Thymus (tissue), 11 donors: Measurements from ENCODE around the gene APOM. TPM values are rescaled to one million over a fixed set of nuclear protein-coding genes. Genes with fewer than 3 reads are reported as not detected.

Source experiments
- DNase-seq, 9 donors: peaks; one replicate each; pipeline ENCODE4 v3.0.0-alpha.2; 2013; ENCODE audit warnings: low spot score in 9 of 9, low read depth in 6 of 9, missing footprints in 1 of 9
- H3K27ac ChIP-seq, 2 donors: one replicate each; pipeline ENCODE4 v1.5.1; 2013; ENCODE audit warnings: control low read depth in 1 of 2, low read depth in 1 of 2, low read length in 1 of 2, mild to moderate bottlenecking in 1 of 2, moderate library complexity in 1 of 2
- H3K27me3 ChIP-seq, 2 donors: one replicate each; pipeline ENCODE4 v1.5.1; 2013; ENCODE audit warnings: low read length in 1 of 2; ENCODE audit not compliant: control insufficient read depth in 2 of 2, insufficient read depth in 1 of 2
- H3K36me3 ChIP-seq, 2 donors: one replicate each; pipeline ENCODE4 v1.5.1; 2013; ENCODE audit warnings: low read length in 1 of 2, mild to moderate bottlenecking in 1 of 2, moderate library complexity in 1 of 2; ENCODE audit not compliant: control insufficient read depth in 2 of 2, insufficient read depth in 2 of 2
- H3K4me1 ChIP-seq, 2 donors: one replicate each; pipeline ENCODE4 v1.5.1; 2013; ENCODE audit warnings: low read length in 2 of 2; ENCODE audit not compliant: control insufficient read depth in 2 of 2, insufficient read depth in 2 of 2
- H3K4me3 ChIP-seq, 2 donors: one replicate each; pipeline ENCODE4 v1.5.1; 2013; ENCODE audit warnings: low read length in 2 of 2, control low read depth in 1 of 2, mild to moderate bottlenecking in 1 of 2
- H3K9me3 ChIP-seq, 2 donors: one replicate each; pipeline ENCODE4 v1.5.1; 2013; ENCODE audit warnings: low read length in 1 of 2, mild to moderate bottlenecking in 1 of 2; ENCODE audit not compliant: control insufficient read depth in 2 of 2, insufficient read depth in 1 of 2
- WGBS: extraction: QIAGEN DNeasy Blood & Tissue Kit; methylation state at CpG from one replicate; pipeline ENCODE4 v1.1.7; 2013; 5-methylcytosine and 5-hydroxymethylcytosine counted together
- polyA plus RNA-seq: library from polyadenylated mRNA; stranded (reverse); fragments of 200-250 nt; gene quantifications from one replicate; pipeline ENCODE4 v1.2.3, GENCODE V29; 2013
- total RNA-seq: library from RNA; stranded (reverse); fragments of 120-200 nt; gene quantifications from one replicate; pipeline ENCODE4 v1.2.4, GENCODE V29; 2013
- donor health status: healthy.

APOM gene
- total and polyA plus RNA-seq, 2 donors = 6.1 to 9.1 TPM

GRCh38 chr6:31705931-31706330 is 50.2 kb downstream of the APOM start:
- no peak overlapping the region for H3K4me3 ChIP-seq
- no peak overlapping the region for H3K27ac ChIP-seq
- 95% methylated on average over 6 of the region's 6 CpGs for WGBS
- no peaks in the 10 kb centered on the region for H3K27me3 ChIP-seq
- no peak for DNase-seq
- H3K9me3 ChIP-seq = peaks cover 0 to 5% of the 10 kb centered on the region in 2 donors
- peaks cover 6 to 7% of the 10 kb centered on the region in 2 donors for H3K36me3 ChIP-seq
- H3K4me1 ChIP-seq = peaks cover 15 to 26% of the 10 kb centered on the region in 2 donors

DNA sequence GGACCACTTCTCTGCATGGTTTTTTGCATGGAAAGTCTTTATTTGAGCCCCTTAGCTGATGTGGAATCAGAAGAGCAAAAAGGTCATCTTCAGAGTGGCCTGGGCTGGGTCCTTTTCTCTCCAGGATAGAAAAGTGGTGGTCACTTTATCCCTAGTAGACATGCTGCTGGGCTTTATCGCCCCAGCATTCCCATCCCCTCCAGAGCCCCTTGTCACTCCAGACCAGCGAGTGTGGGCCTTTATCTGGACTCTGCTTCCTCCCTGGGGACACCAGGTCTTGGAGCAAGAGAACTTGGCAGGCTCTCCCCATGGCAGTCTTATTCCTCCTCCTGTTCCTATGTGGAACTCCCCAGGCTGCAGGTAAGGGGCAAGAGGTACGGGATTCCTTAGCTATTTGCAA is 50.9 kb downstream of the APOM start, which contains the start of gene LY6G6F:
LY6G6F (plus strand) TSS at position 268 of the 400 bp plus-strand sequence; CDS start at position 309, 41 bp downstream.
- Histone ChIP-seq H3K4me1 (peaks cover 13 to 28% of the 10 kb centered on the region in 2 donors), H3K36me3 (peaks cover under 1 to 1% of the 10 kb centered on the region in 2 donors), H3K27ac (no peak within 1 kb of the TSS), H3K9me3 (peaks cover 0 to 5% of the 10 kb centered on the region in 2 donors), H3K27me3 (no peaks in the 10 kb centered on the region), H3K4me3 (no peak within 1 kb of the TSS)
- 97% methylated on average over 3 of the region's 3 CpGs for WGBS
- DNase-seq = no peak

DNA sequence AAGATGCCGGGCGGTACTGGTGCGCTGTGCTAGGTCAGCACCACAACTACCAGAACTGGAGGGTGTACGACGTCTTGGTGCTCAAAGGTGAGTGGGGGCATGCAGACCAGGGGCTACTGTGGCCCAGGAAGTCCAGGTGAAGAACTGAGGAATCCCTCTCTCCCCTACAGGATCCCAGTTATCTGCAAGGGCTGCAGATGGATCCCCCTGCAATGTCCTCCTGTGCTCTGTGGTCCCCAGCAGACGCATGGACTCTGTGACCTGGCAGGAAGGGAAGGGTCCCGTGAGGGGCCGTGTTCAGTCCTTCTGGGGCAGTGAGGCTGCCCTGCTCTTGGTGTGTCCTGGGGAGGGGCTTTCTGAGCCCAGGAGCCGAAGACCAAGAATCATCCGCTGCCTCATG is 52.0 kb downstream of the APOM start:
- Histone ChIP-seq H3K4me3 (no peak overlapping the region), H3K36me3 (no peaks in the 10 kb centered on the region), H3K27ac (no peak overlapping the region), H3K4me1 (peaks cover 5 to 27% of the 10 kb centered on the region in 2 donors), H3K9me3 (peaks cover 0 to 5% of the 10 kb centered on the region in 2 donors), H3K27me3 (no peaks in the 10 kb centered on the region)
- WGBS = 97% methylated on average over 10 of the region's 10 CpGs
- DNase-seq = no peak

Other genes starting within 250 kb of the APOM start
Only the 30 nearest of the 37 such genes appear.
- gene MICB, start 157.7 kb upstream of the APOM start, total RNA-seq = 9.5 TPM
- 4.2 TPM for gene MICB, start 157.7 kb upstream of the APOM start, polyA plus RNA-seq
- not detected for gene MCCD1, start 126.9 kb upstream of the APOM start, total RNA-seq
- not detected for gene MCCD1, start 126.9 kb upstream of the APOM start, polyA plus RNA-seq
- gene DDX39B, start 113.9 kb upstream of the APOM start, total RNA-seq = 305 TPM
- gene DDX39B, start 113.9 kb upstream of the APOM start, polyA plus RNA-seq = 761 TPM
- 3.3 TPM for gene ATP6V1G2, start 109.3 kb upstream of the APOM start, total RNA-seq
- gene ATP6V1G2, start 109.3 kb upstream of the APOM start, polyA plus RNA-seq = 2.5 TPM
- 15.4 TPM for gene NFKBIL1, start 108.3 kb upstream of the APOM start, total RNA-seq
- gene NFKBIL1, start 108.3 kb upstream of the APOM start, polyA plus RNA-seq = 23.6 TPM
- gene LTA, start 83.6 kb upstream of the APOM start, total RNA-seq = 8.9 TPM
- 2.2 TPM for gene LTA, start 83.6 kb upstream of the APOM start, polyA plus RNA-seq
- 3.5 TPM for gene TNF, start 80.3 kb upstream of the APOM start, total RNA-seq
- gene TNF, start 80.3 kb upstream of the APOM start, polyA plus RNA-seq = 1.4 TPM
- gene LTB, start 73.5 kb upstream of the APOM start, total RNA-seq = 337 TPM
- gene LTB, start 73.5 kb upstream of the APOM start, polyA plus RNA-seq = 128 TPM
- 134 TPM for gene LST1, start 69.6 kb upstream of the APOM start, total RNA-seq
- 32.4 TPM for gene LST1, start 69.6 kb upstream of the APOM start, polyA plus RNA-seq
- gene NCR3, start 62.9 kb upstream of the APOM start, total RNA-seq = 2.7 TPM
- gene NCR3, start 62.9 kb upstream of the APOM start, polyA plus RNA-seq = 2.4 TPM
- 558 TPM for gene AIF1, start 40.7 kb upstream of the APOM start, total RNA-seq
- gene AIF1, start 40.7 kb upstream of the APOM start, polyA plus RNA-seq = 198 TPM
- 35.3 TPM for gene PRRC2A, start 35.2 kb upstream of the APOM start, total RNA-seq
- 148 TPM for gene PRRC2A, start 35.2 kb upstream of the APOM start, polyA plus RNA-seq
- 101 TPM for gene BAG6, start 3.2 kb upstream of the APOM start, total RNA-seq
- 271 TPM for gene BAG6, start 3.2 kb upstream of the APOM start, polyA plus RNA-seq
- 19.1 TPM for gene C6orf47, start 4.9 kb downstream of the APOM start, total RNA-seq
- 16.7 TPM for gene C6orf47, start 4.9 kb downstream of the APOM start, polyA plus RNA-seq
- 25.2 TPM for gene GPANK1, start 9.1 kb downstream of the APOM start, total RNA-seq
- 13.8 TPM for gene GPANK1, start 9.1 kb downstream of the APOM start, polyA plus RNA-seq
- gene CSNK2B, start 10.2 kb downstream of the APOM start, total RNA-seq = 169 TPM
- 169 TPM for gene CSNK2B, start 10.2 kb downstream of the APOM start, polyA plus RNA-seq
- gene LY6G5B, start 14.1 kb downstream of the APOM start, total RNA-seq = 2.3 TPM
- gene LY6G5B, start 14.1 kb downstream of the APOM start, polyA plus RNA-seq = 6.5 TPM
- gene LY6G5C, start 25.2 kb downstream of the APOM start, total RNA-seq = 0.90 TPM
- gene LY6G5C, start 25.2 kb downstream of the APOM start, polyA plus RNA-seq = 9.1 TPM
- gene ABHD16A, start 47.4 kb downstream of the APOM start, total RNA-seq = 50.0 TPM
- 51.3 TPM for gene ABHD16A, start 47.4 kb downstream of the APOM start, polyA plus RNA-seq
- gene LY6G6F, start 51.0 kb downstream of the APOM start, total RNA-seq = 0.05 TPM
- not detected for gene LY6G6F, start 51.0 kb downstream of the APOM start, polyA plus RNA-seq
- not detected for gene LY6G6D, start 59.5 kb downstream of the APOM start, total RNA-seq
- gene LY6G6D, start 59.5 kb downstream of the APOM start, polyA plus RNA-seq = not detected
- gene LY6G6C, start 65.9 kb downstream of the APOM start, total RNA-seq = not detected
- gene LY6G6C, start 65.9 kb downstream of the APOM start, polyA plus RNA-seq = 7.0 TPM
- 0.14 TPM for gene MPIG6B, start 67.5 kb downstream of the APOM start, total RNA-seq
- gene MPIG6B, start 67.5 kb downstream of the APOM start, polyA plus RNA-seq = 0.32 TPM
- 49.6 TPM for gene DDAH2, start 73.4 kb downstream of the APOM start, total RNA-seq
- gene DDAH2, start 73.4 kb downstream of the APOM start, polyA plus RNA-seq = 105 TPM
- 431 TPM for gene CLIC1, start 80.6 kb downstream of the APOM start, total RNA-seq
- gene CLIC1, start 80.6 kb downstream of the APOM start, polyA plus RNA-seq = 337 TPM
- gene MSH5, start 84.1 kb downstream of the APOM start, total RNA-seq = 8.4 TPM
- 15.2 TPM for gene MSH5, start 84.1 kb downstream of the APOM start, polyA plus RNA-seq
- 1.2 TPM for gene SAPCD1, start 106.8 kb downstream of the APOM start, total RNA-seq
- gene SAPCD1, start 106.8 kb downstream of the APOM start, polyA plus RNA-seq = 9.7 TPM
- 0.76 TPM for gene VWA7, start 121.4 kb downstream of the APOM start, total RNA-seq
- 0.66 TPM for gene VWA7, start 121.4 kb downstream of the APOM start, polyA plus RNA-seq
- gene VARS1, start 139.9 kb downstream of the APOM start, total RNA-seq = 16.6 TPM
- 25.2 TPM for gene VARS1, start 139.9 kb downstream of the APOM start, polyA plus RNA-seq
- gene LSM2, start 151.1 kb downstream of the APOM start, total RNA-seq = 71.8 TPM
- gene LSM2, start 151.1 kb downstream of the APOM start, polyA plus RNA-seq = 76.8 TPM